OCI-LY1 (cell line): Measurements from ENCODE around the gene RERE.

ENCODE experiments used
- H2AFZ ChIP-seq: fragments of 200-600 bp; sonication (generic), shearing (Covaris generic); 2 replicates; pipeline ENCODE4 v1.6.0; 2014; ENCODE audit warnings: antibody characterized with exemption, mild to moderate bottlenecking, low read length
- H3F3A ChIP-seq: fragments of 200-600 bp; sonication (generic), shearing (Covaris generic); 2 replicates; pipeline ENCODE4 v1.6.0; 2014; ENCODE audit warnings: mild to moderate bottlenecking, antibody characterized with exemption, low read length, moderate library complexity; ENCODE audit not compliant: insufficient read depth
- H3K27ac ChIP-seq: fragments of 200-600 bp; sonication (generic); 2 replicates; pipeline ENCODE4 v1.5.1; 2014; ENCODE audit warnings: low read length, mixed run types, mild to moderate bottlenecking, low read depth; ENCODE audit not compliant: poor library complexity, severe bottlenecking
- H3K27me3 ChIP-seq: fragments of 200-600 bp; sonication (generic); 2 replicates; pipeline ENCODE4 v1.6.0; 2014; ENCODE audit warnings: antibody characterized with exemption, mild to moderate bottlenecking, low read length, moderate library complexity; ENCODE audit not compliant: insufficient read depth
- H3K36me3 ChIP-seq: fragments of 200-600 bp; sonication (generic); 2 replicates; pipeline ENCODE4 v1.6.1; 2014; ENCODE audit warnings: mild to moderate bottlenecking, antibody characterized with exemption, low read length, moderate library complexity, mixed read lengths; ENCODE audit not compliant: insufficient read depth
- H3K4me1 ChIP-seq: fragments of 200-600 bp; sonication (generic); 2 replicates; pipeline ENCODE4 v1.5.1; 2014; ENCODE audit warnings: mild to moderate bottlenecking, low read length, moderate library complexity; ENCODE audit not compliant: insufficient read depth, severe bottlenecking
- H3K4me2 ChIP-seq: fragments of 200-600 bp; sonication (generic), shearing (Covaris generic); 2 replicates; pipeline ENCODE4 v1.6.1; 2014; ENCODE audit warnings: low read length
- H3K4me3 ChIP-seq: fragments of 200-600 bp; sonication (generic); 2 replicates; pipeline ENCODE4 v1.5.1; 2014; ENCODE audit warnings: low read length, low read depth, mild to moderate bottlenecking, mixed read lengths; ENCODE audit not compliant: poor library complexity, severe bottlenecking
- H3K79me2 ChIP-seq: fragments of 200-600 bp; shearing (Covaris generic); 2 replicates; pipeline ENCODE4 v1.6.1; 2016; ENCODE audit warnings: mixed run types, low read length, mixed read lengths; ENCODE audit not compliant: insufficient read depth
- H3K9ac ChIP-seq: fragments of 200-600 bp; sonication (generic), shearing (Covaris generic); 2 replicates; pipeline ENCODE4 v1.6.1; 2014; ENCODE audit warnings: mild to moderate bottlenecking, low read length, mixed read lengths
- H3K9me2 ChIP-seq: fragments of 200-600 bp; sonication (generic), shearing (Covaris generic); 2 replicates; pipeline ENCODE4 v1.6.1; 2014; ENCODE audit warnings: low read depth, mild to moderate bottlenecking, low read length, mixed read lengths
- H3K9me3 ChIP-seq: fragments of 200-600 bp; shearing (Covaris generic); 2 replicates; pipeline ENCODE4 v1.6.1; 2014; ENCODE audit warnings: low read length, mixed read lengths
- H4K20me1 ChIP-seq: fragments of 200-600 bp; sonication (generic), shearing (Covaris generic); 2 replicates; pipeline ENCODE4 v1.6.0; 2016; ENCODE audit warnings: mild to moderate bottlenecking, low read length; ENCODE audit not compliant: insufficient read depth
- CTCF ChIP-seq: fragments of 200-600 bp; sonication (generic), shearing (Covaris generic); IDR thresholded peaks from 2 replicates; pipeline ENCODE4 v1.5.1; 2017; ENCODE audit warnings: mild to moderate bottlenecking, antibody characterized with exemption, low read length, moderate library complexity, mixed read lengths
- EZH2 ChIP-seq: fragments of 200-600 bp; sonication (generic), shearing (Covaris generic); IDR thresholded peaks from 2 replicates; pipeline ENCODE4 v1.8.0; 2017; ENCODE audit warnings: borderline replicate concordance, mixed run types, mild to moderate bottlenecking, antibody characterized with exemption, low read length, moderate library complexity, mixed read lengths

RERE gene

GRCh38 chr1:8352471-8352845 is 465.0 kb downstream of the RERE start:
- Histone ChIP-seq H3K9me3 (no peaks in the 10 kb centered on the region), H4K20me1 (no peaks in the 10 kb centered on the region)
- TF ChIP-seq EZH2 (no peak), CTCF (no peak)

GRCh38 chr1:8351693-8352470 is 465.6 kb downstream of the RERE start:
- peaks cover 47% of the 10 kb centered on the region for H3K36me3 ChIP-seq
- H3K27me3 ChIP-seq, result no peaks in the 10 kb centered on the region
- H3K9me2 ChIP-seq, result no peaks in the 10 kb centered on the region
- H3K4me3 ChIP-seq, result no peak overlapping the region
- no peaks in the 10 kb centered on the region for H3K79me2 ChIP-seq
- H3K9me3 ChIP-seq, result no peaks in the 10 kb centered on the region
- H3K4me2 ChIP-seq, result no peak overlapping the region
- no peaks in the 10 kb centered on the region for H4K20me1 ChIP-seq
- H3K27ac ChIP-seq, result no peak overlapping the region
- H3K9ac ChIP-seq, result no peak overlapping the region
- H3F3A ChIP-seq, result peaks cover 8% of the 10 kb centered on the region; the same call in 1 of the 2 replicates
- no peak overlapping the region for H2AFZ ChIP-seq
- H3K4me1 ChIP-seq, result no peaks in the 10 kb centered on the region
- TF ChIP-seq EZH2 (no peak), CTCF (peak; percentile 89)

More at GRCh38 chr1:8352471-8352845, 465.0 kb downstream of the RERE start:
- H3K27me3 ChIP-seq, result no peaks in the 10 kb centered on the region
- no peak overlapping the region for H3K27ac ChIP-seq
- peaks cover 8% of the 10 kb centered on the region; the same call in 1 of the 2 replicates for H3F3A ChIP-seq
- H3K36me3 ChIP-seq, result peaks cover 52% of the 10 kb centered on the region
- no peak overlapping the region for H3K4me3 ChIP-seq
- no peak overlapping the region for H3K4me2 ChIP-seq
- no peak overlapping the region for H3K9ac ChIP-seq
- H3K9me2 ChIP-seq, result no peaks in the 10 kb centered on the region
- no peaks in the 10 kb centered on the region for H3K4me1 ChIP-seq
- no peaks in the 10 kb centered on the region for H3K79me2 ChIP-seq
- no peak overlapping the region for H2AFZ ChIP-seq

- Histone ChIP-seq H3K9me3 (no peaks in the 10 kb centered on the region), H3K27me3 (no peaks in the 10 kb centered on the region), H2AFZ (no peak overlapping the region), H3K79me2 (no peaks in the 10 kb centered on the region), H3K4me2 (no peak overlapping the region), H3K4me1 (no peaks in the 10 kb centered on the region), H3K9ac (no peak overlapping the region), H3K27ac (no peak overlapping the region), H3K9me2 (no peaks in the 10 kb centered on the region), H3K4me3 (no peak overlapping the region), H3F3A (peaks cover 8% of the 10 kb centered on the region; the same call in 1 of the 2 replicates), H3K36me3 (peaks cover 39% of the 10 kb centered on the region), H4K20me1 (no peaks in the 10 kb centered on the region)
- TF ChIP-seq CTCF, result no peak
- TF ChIP-seq EZH2, result no peak
Observed at GRCh38 chr1:8350914-8351684, 466.3 kb downstream of the RERE start.
